NCI-H345 (cell line): ENCODE data around the gene ANKS1A.
"Not testable (repeated sequence)": the region's sequence is repeated elsewhere in the genome, so short reads cannot be mapped to it uniquely, and the experiment has no call there.

Experiments used
- DNase-seq: peaks from one replicate; lab custom pipeline; 2025; lab: John Stamatoyannopoulos, UW

Gene ANKS1A

DNA sequence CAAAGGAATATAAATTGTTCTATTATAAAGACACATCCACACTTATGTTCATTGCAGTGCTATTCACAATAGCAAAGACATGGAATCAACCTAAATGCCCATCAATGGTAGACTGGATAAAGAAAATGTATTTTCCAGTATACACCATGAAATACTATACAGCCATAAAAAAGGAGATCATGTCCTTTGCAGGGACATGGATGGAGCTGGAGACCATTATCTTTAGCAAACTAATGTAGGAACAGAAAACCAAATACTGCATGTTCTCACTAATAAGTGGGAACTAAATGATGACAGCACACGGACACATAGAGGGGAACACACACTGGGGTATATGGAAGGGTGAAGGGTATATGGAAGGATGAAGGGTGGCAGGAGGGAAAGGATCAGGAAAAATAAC is 5.0 kb upstream of the ANKS1A start:
- not testable (repeated sequence) for DNase-seq

DNA sequence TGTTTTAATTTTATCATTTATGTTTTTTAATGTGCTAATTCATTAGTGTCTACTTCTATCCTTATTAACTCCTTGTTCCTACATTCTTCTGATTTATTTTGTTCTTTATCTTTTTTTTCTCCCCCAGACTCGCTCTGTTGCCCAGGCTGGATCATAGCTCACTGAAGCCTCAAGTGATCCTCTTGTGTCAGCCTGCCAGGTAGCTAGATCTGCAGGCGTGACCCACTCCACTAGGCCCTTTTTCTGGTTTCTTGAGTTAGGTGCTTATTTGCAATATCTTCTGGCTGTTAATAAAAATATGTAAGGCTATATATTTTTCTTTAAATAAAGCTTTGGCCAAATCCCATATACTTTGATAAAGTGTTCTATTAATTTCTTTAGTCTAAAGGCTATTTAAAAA is 4.1 kb upstream of the ANKS1A start:
- no peak for DNase-seq

DNA sequence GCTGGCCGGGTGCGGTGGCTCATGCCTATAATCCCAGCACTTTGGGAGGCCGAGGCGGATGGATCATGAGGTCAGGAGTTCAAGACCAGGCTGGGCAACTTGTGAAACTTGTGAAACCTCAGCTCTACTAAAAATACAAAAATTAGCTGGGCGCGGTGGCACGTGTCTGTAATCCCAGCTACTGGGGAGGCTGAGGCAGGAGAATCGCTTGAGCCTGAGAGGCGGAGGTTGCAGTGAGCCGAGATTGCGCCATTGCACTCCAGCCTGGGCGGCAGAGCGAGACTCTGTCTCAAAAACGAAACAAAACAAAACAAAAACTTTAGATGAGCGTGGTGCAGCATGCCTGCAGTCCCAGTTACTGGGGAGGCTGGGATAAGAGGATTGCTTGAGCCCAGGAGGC is 3.2 kb upstream of the ANKS1A start:
- DNase-seq = not testable (repeated sequence)

DNA sequence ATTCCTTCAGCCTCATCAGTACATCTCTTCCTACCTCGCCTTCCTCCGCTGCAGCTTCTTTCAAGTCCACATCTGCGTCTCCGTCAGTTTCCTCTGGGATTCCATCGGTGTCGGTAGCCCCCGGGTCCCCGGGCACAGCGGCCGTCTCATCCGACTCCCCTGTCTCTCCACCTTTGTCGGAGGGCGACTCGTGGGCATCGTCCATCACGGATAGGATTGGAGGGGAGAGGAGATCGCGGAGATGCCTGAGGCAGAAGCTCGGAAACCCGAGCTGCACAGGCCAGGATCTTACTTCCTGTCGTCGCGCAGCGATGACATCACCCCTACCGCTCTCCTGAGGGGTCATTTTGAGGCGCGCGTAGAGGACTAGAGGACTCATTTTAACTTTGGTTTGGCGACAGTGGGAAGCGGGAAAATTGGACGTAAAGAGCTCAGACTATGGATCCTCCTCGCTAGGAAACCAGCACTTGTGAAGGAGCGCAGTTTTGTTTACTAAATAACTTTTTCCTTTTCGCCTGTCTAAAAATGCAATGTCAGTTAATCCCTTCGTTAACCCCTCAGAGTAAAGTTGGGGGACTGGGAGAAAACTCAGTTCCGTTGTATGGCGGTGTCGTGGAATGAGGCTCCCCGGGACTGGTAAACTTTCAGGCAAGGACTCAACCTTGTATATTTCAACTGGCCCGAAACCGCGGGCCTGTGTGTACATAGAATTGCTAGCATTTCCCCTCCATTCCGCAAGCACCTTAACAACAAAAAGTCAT is 1.1 kb upstream of the ANKS1A start, which contains the start of gene TAF11:
Gene TAF11 (minus strand): TSS at position 290 of the 761 bp plus-strand sequence. CDS start 85 bp downstream, at position 205.
- DNase-seq = peak; percentile 95

DNA sequence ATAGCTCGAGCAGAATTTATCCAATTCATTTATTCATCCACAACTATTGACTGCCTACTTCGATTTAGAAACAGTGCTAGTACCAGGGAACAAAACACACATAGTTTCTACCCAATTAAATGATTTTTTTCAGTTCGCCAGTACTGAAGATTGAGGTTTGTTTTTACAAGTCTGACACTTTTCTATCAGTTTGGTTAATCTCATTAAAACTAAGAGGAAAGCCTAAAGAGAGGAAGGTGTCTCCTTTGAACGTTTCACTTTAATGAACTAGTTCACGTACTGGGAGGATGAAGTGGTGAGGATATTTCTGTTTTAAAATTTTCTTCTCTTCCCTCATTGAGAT is 570 bp upstream of the ANKS1A start:
- DNase-seq = no peak

DNA sequence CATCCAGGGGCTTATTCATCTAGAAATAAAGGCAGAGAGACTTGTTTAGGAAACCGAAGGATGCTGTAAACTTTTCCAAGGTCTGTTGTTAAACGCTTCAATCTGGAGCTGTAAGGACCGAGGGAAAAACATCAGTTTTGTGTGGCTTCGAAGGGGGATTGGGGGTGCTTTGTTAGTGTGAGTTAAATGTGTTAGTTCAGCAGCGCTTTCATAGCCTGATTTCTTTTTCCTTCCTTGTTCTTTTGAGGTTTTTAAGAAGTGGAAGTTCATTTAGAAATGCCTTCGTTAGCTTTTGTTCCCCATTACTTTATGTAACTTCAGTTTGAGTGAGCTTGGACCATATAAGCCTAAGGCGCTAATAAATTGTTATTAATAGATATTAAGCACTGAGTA is 1.5 kb downstream of the ANKS1A start:
- no peak for DNase-seq

DNA sequence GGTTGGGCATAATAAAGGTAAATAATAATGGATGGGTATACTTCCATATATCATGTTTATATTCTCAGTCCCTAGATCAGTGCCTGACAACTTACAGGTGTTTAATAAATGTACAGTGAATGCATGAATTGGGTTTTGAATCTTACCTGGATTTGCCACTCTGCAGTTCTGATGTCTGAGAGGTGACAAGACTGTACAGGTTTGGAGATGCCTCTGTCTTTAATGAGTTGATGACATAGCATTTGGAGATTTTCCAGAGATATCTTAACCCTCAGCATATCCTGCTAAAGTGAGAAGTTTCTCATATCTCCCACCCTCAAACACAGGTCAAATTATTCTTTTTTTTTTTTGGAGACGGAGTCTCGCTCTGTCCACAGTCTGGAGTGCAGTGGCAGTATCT is 2.2 kb downstream of the ANKS1A start:
- no peak for DNase-seq

DNA sequence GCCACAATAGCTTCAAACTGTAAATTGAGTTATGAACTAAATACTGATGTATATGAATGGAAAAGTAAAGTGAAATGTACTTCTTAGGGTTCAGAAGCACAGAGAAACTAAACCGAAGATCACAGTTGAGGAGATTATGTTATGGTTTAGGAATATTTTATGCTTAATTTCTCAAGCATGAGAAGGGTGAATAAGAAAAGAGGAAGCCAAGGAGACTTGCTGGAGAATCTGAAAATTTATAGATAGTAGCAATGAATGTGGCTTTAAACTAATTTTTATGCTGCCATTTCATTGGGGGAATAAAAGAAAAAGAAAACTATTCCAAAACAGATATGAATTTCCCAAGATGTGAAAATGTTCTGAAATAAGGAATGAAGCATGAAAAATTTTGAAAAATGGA is 5.6 kb downstream of the ANKS1A start:
- no peak for DNase-seq

DNA sequence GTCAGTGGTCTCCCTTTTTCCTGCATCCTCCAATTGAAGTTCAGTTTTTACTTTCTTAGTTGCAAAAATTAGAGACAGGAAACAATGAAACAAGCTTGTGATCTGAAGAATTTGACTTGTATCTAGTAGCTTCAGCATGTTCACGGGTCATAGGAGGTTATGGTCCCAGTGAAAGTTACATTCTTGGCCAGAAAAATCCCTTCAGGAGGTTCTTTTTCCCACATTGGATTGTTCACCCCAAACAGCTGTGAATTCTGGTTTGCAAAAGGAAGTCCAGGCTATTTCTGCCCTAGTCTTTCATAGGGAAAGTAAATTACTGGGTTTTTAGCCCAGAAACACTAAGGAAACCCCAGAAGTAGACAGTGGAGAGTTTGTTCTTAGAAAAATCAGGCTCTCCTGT is 8.1 kb downstream of the ANKS1A start:
- no peak for DNase-seq

DNA sequence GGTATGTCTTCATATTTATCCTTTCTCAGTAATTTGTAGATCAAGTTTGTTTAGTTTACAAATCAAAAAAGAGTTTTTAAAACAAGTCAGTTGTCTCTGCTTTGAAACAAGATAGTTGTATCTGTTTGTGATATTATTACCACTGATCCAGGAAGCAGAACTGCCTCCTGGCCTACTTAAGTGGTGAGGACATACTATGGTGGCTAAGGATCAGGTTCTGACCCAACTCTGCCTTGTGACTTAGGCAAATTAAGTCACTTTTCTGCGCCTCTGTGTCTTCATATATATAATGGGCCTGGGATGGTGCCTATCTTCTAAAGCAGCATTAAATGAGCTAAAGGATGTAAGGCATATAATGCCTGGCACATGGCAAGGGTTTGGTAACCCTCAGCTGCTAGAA is 8.7 kb downstream of the ANKS1A start:
- DNase-seq = no peak

DNA sequence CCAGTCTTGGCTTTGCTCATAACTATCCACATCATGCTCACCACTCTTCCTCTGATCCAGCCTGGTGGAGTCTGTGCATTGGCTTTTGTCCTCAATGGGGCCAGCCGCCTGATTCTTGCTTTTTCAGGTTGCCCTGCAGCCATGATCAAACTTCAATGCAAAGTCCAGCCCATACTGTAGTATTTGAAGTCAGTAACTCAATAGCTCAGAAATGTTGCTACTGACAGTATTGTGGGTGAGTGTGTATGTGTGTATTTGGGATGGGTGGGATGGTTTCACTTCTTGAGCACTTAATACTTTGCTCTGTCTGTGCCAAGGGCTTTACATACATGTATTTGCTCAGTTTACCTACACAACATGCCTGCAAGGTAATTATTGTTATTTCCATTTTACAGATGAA is 10.7 kb downstream of the ANKS1A start:
- DNase-seq = not testable (repeated sequence)

DNA sequence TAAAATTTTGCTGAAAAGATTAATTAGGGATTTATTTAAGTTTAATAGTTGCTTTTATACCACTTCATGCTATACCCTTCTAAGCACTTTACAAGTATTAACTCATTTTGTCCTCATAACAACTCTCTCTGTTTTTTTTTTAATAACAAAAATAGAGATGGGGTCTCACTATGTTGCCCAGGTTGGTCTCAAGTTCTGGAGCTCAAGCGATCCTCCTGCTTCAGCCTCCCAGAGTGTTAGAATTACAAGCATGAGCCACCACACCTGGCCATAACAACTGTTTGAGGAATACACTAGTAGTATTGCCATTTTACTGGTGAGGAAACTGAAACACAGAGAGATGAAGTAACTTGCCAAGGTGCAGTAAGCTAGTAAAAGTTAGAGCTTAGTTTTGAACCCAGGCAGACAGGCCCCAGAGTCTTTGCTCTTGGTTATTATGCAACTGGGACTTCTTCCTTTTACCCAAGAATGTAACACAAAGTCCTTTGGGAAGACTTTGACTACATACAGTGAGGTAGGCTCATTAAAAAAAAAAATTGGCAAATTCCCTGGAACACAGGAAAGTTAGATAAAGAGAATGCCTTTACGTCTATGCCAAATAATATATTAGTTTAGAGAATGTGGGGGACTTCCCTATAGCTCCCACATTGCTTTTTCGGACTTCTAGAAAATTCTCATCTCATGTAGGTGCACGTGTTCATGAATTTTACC is 11.4 kb downstream of the ANKS1A start:
- no peak for DNase-seq

DNA sequence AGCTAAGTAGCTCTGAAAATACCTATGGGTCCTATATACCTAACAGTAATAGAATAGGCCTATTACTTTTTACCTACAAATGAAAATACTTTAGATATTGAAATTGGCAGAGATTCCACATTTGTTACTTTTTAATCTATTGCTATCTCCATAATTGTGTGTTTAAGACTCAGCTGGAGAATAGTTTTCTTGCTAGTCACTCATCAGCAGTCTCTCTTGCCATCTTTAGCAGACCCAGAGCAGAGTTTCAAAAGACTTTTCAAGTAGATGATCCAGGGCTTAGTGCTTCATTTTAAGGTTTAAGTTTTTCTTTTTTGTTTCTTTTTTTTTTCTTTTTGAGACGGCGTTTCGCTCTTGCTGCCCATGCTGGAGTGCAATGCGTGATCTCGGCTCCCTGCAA is 12.9 kb downstream of the ANKS1A start:
- no peak for DNase-seq

DNA sequence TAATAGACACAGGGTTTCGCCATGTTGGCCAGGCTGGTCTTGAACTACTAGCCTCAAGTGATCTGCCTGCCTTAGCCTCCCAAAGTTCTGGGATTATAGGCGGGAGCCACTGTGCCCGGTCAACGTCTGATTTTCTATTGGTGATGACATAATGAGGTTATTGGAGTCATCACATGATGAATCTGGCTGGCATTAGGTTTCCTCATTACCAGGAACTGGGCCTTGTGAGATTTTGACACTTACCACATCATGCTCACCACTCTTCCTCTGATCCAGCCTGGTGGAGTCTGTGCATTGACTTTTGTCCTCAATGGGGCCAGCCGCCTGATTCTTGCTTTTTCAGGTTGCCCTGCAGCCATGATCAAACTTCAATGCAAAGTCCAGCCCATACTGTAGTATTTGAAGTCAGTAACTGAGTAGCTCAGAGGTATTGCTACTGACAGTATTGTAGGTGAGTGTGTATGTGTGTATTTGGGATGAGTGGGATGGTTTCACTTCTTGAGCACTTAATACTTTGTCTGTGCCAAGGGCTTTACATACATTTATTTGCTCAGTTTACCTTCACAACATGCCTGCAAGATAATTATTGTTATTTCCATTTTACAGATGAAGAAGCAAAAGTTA is 16.0 kb downstream of the ANKS1A start:
- DNase-seq = no peak

DNA sequence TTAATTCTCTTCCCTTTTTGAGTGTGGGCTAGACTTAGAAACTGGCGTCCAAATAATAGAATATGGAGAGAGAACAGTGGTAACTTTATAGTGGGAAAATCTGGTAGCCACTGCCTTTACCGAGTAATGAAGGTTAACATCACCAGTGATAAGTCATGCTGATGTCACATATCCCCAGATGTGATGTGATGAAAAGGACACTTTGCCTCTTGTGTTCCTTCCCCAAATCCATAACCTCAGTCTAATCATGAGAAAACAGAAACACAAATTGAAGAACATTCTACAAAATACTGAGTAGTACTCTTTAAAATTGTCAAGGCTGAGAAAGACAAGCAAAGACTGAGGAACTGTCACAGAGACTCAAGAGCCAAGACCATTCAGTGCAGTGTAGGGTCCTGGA is 17.8 kb downstream of the ANKS1A start:
- DNase-seq = no peak

DNA sequence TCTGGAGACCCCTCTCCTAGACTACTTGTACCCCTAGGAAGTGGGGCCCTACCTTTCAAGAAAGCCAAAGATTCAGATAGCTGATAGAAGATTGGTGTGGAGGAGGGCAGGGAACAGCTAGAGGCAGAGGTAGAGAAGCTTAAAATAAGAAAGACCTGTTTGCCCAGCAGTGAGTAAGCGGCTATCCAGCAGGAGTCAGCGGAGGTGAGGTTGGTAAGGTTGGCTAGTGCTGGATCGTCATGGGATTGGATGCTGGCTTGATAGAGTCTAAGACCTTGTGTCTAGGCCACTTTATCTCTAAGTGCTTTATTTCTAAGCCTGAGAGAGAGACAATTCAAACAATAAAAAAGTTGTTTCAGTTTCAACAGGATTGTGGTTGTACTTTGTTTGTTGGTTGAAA is 19.1 kb downstream of the ANKS1A start:
- no peak for DNase-seq

DNA sequence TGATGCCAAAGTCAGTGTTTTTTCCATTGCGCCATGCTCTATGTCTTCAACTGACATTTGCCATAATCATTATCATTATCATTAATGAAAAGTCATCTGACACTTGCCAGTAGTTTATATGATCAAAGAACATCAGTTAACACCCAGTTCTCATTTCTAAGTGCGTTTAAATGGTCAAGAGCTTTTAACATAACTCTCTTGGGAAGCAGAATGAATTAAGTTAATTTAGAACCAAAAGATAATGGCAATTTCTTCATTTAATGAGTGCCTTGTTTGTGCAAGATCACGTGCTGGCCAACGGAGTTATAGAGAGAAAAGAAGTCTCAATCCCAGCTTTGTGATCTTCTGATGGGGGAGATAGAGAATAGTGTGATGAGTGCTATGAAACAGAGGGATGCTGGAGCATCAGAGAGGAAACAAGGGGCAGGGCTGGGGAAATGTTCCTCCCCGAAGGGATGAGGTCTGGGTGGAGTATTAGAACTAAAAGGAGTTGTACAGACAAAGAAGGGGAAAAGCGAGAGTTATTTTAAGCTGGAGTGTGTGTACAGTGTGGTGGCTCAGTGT is 20.3 kb downstream of the ANKS1A start:
- DNase-seq = no peak

DNA sequence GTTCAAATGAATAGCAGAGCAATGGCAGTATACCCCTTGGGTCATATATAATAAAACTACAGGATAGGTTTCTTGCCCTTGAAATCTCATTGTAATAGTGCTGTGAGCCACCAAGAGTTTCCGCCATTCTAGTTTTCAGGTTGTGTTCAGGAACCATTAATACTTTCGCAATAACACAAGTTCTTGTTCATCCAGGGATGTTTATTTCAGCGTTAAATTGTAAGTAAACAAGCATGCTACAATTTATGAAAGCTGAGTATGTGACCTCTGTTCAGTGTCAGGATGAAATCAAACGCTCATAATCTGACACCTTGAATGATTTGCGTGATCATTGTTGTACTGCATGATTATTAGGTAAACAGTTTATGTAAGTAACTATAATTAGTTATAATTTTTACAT is 22.8 kb downstream of the ANKS1A start:
- no peak for DNase-seq

DNA sequence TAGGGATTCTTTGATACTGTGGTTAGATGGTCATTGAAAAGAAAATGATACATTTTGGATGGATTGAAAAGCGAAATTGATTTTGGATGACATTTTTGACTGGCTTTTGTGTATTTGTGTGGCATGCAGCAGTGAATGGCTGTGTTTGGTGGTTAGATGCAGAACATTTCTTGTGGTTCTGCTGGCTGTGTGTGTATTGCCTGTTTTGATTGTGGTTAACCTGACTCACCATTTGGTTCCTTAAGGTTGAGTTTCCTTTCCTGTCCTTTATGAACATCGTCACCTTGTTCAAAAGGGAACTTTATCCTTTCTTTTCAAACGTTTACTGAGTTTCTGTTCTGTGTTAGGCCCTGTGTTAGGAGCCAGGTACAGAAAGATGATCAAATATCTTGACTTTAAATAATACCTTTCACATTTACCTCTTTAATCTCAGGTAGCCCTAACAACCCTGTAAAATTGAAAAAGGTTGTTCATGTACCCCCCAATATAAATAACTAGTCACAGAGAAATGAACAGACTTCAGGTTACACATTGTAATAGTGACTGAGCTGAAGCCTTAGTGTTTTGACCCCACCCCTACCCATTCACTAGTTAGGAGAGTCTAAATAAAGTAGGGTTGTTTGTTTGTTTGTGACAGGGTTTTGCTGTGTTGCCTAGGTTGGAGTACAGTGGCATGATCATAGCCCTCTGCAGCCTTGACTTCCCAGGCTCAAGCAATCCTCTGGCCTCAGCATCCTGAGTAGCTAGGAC is 23.8 kb downstream of the ANKS1A start:
- DNase-seq = no peak

DNA sequence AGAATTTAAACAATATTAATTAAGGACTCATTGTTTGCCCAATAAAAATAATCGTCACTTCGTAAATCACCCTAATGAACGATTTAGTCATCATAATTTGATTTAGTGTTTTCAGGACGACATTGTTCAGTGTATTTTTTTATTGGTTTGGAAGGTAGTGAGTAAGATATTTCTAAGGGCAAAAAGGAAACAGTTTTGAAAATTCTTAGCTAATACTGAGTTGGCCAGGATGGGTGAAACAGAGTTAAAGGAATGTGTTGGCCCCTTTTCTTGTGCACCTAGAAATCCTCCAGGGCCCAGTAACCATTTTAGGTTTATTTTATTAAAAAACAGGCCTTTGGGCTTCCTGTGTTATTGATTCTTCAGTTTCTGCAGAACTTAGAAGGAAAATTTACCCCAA is 25.3 kb downstream of the ANKS1A start:
- no peak for DNase-seq

DNA sequence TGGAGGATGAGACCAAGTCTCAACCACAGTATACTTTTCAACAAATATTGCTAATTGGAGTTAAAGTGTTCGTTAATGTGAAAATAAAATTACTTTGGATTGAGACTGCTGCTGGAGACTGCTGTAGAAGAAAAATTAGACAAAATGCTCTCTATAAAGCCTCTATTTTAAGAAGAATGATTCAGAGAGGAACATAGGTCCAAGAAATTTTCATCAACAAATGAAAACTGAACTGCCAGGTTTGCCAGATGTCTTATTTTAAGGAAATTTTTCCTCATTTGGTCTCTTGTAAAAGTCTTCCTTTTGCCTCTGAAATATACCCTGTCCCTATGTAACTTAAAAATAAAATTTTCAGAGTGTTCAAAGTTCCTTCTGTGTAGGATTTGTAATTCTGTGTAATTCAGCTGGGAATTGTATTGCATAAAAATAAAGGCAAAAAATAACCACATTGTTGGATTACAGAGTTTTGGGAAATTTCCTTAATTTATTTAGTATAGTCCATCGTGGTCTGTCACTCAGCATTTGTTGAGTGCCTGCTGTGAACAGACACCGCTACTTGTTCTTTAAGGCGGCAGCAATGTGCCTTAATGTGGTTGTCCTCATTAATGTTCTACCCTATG is 27.4 kb downstream of the ANKS1A start:
- no peak for DNase-seq
